Measurements from ENCODE around the gene LZTR1.

The LZTR1 gene

DNA sequence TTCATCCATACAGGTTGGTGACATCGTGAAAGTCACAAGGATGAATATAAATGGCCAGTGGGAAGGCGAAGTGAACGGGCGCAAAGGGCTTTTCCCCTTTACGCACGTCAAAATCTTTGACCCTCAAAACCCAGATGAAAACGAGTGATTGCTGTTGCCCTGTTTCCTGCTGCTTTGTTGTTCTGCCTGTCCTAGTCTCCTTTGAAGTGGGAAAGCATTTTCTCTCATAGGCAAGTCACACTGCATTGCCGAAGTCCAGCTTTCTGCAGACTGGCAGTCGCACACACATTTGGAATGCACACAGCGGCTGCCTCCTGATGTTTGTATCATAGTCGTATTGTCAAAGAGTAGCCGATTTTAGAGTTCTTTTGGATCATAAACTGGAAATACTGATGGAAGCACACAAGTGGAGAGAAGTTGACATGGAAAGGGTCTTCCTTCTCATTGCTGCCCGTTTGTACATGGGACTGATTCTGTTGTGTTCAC lies 32.4 kb upstream of the LZTR1 start:
- in situ Hi-C loops (cut with MboI; ENCODE audit: low sequenced_read_pairs), result no loop called here

DNA sequence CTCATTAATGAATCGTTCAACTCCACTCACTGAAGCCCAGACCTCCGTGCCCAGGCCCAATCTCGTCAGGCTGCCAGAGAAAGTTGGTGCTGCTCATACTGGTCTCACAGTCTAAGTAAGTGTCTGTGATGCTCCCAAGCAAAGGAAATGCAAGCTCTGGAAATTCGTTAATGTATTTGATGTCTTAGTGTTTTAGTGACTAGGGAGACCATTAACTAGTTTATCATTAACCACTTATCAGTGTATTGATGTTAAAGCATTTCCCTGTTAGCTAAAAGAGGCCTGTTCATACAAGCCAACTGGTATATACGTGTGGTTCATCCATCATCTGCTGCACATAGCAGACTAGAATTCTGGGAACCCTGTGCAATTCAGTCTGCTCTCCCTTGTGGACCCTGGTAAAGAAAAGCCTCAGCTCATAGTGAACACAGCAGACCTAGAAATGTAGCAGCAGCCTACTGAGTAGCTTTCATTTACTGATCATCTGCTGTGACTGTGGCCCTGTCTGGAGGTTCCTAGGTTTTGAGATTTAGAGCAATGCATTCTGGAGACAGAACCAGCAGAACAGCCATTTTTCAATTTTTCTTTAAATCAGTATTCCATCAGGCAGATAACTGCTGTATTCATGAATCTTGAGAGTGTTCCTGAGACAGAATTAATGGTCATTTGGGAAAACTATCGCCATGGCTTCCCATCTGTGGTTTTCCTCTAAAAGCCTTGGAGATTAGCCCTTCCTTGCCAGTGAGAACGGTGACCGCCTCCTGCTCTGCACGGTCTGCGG lies 30.8 kb upstream of the LZTR1 start:
- in situ Hi-C loops (cut with MboI; ENCODE audit: low sequenced_read_pairs), result no loop called here

DNA sequence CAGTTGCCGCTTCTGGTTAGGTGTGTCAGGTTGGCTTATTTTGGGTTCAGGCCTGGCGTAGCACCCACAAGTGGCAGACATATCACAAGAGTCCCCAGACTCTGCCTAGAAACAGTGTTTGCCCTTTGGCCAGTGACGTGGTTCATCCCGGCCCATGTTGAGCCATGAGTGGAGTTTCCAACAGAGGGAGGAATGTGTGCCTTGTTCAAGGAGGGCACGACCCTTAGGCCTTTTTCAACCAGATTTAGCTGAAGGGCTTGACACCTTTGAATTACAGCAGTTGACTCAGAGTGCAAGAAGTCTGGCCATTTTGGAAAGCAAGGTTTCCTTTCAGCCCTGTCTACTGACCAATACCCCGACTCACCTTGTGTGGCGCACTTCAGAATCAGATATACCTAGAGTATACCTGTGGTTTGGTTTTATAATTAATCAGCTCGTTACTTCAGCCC lies 30.1 kb upstream of the LZTR1 start:
- in situ Hi-C loops (cut with MboI; ENCODE audit: low sequenced_read_pairs), result no loop called here

DNA sequence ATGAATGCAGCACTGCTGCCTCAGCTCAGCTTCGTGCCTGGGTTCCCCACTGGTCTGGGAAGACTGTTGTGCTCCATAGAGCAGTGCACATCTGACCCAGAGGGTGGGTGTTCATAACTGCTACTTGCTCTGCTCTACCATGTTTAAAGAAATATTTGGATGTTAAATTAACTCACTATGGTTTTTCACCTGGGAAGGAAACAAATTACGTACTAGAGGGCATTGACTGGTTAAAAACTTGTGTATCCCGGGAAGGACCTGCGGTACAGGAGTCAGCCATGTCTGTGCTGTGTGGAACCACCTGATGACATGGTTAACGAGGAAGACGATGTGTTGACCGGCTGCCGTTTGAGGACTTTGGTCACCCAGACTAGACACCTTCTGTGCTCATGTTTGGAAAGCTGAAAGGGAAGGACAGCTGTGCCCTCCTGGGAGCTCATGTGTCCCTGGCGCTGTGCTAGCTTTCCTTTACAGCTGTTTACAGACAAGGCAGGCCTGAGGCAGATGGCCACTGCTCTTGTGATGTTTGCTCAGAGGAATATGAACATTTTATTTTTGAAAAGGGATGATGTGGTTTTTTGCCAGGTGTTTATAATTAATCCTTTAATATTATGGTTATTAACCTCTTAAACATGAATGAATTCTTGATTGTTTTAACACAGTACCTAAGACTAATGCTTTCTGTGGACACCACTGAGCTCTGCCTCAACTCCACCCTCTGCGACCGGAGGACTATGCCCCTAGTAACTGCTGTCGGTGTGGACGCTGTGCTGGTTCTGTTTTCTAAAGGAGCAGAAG lies 29.4 kb upstream of the LZTR1 start:
- in situ Hi-C loops (cut with MboI; ENCODE audit: low sequenced_read_pairs), result no loop called here

DNA sequence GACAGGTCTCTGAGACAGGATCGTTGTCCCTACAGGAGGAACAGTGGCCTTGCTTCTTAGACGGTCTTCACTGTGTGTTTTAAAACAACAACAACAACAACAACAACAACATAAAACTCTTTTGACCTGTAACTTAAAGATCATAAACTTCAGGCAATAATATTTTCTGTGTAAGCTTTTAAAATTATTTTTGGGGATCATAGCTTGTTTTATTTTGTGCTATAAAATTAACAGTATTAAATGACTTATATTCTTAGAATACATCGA lies 28.8 kb upstream of the LZTR1 start:
- in situ Hi-C loops (cut with MboI; ENCODE audit: low sequenced_read_pairs), result no loop called here

DNA sequence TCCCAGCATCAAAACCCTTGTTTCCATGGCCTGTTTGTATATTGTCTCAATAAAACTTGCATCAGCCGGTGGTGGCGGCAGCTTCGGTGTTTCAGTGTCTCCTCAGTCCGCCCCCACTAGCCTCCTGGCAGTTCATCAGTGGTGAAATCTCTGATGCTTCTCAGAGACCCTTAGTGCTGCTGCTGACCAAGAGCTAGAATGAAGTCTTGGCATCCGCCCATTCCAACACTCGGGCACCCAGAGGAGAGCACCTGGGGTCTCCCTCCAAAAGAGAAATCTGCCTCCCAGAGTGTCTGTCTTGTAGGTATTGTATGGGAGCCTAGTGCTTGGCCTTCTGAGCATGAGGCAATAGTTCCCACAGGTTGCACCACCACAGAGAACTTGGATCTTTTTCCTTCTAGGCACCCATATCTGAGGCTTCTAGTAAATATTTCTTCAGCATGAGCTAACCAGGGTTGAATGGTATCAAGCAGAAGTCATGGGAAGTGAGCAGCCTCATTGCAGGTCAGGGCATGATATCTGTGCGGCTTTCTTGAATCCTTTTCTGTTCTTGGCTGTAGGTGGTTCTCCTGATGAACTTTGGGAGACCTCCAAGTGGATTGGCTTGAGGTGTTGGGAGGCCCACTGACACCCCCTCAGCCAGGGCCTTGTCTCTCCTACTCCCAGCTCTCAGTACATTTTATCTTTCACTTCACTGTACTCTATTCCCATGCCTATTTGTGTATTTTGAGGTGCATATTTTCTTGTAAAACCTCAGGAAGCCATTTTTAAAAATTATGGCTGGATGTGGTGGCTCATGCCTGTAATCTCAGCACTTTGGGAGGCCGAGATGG lies 28.2 kb upstream of the LZTR1 start:
- in situ Hi-C loops (cut with MboI; ENCODE audit: low sequenced_read_pairs), result no loop called here

DNA sequence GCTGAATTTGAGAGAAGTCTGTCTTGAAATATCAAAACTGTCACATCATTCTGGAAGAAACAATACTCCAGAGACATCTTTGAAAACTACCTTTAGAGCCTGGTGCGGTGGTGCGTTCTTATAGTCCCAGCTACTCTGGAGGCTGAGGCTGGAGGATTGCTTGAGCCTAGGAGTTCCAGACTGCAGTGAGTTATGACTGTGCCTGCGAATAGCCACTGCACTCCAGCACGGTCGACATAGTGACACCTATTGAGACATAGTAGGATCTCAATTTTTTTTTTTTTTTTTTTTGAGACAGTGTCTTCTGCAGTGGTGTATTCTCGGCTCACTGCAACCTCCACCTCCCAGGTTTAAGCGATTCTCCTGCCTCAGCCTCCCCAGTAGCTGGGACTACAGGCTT lies 26.5 kb upstream of the LZTR1 start:
- in situ Hi-C loops (cut with MboI; ENCODE audit: low sequenced_read_pairs), result no loop called here

DNA sequence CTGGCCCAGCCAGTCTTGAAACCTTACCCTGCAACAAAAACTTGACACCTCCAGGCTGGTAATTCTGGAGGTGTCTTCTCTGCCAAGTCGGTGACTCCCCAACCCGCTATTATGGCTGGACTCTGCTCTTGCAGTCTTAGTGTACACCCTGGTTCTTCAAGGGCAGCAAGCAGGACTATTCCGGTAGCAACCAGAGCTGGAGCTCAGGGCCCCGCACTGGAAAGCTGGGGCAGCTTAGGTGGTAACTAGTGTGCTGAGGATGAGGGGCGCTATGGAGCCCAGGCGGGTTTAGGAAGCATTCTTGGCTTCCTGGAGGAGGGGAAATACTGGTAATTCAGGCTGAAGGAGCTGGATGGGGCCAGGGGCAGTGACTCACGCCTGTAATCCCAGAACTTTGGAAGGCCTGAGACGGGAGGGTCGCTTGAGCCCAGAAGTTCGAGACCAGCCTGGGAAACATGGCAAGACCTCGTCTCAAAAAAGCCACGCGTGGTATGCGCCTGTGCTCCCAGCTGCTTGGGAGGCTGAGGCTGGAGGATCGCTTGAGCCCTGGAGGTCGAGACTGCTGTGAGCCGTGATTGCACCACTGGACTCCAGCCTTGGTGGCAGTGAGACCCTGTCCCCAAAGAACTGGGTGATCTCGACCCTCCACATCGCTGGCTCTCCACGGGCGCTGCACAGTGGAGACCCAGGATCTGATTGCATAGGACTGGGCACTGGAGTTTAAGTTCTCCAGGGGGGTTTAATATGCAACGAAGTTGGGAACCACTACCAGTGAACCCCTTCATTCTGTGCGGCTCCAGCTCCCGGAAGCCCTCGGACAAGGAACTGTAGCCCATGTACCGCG lies 25.6 kb upstream of the LZTR1 start:
- in situ Hi-C loops (cut with MboI; ENCODE audit: low sequenced_read_pairs), result no loop called here

DNA sequence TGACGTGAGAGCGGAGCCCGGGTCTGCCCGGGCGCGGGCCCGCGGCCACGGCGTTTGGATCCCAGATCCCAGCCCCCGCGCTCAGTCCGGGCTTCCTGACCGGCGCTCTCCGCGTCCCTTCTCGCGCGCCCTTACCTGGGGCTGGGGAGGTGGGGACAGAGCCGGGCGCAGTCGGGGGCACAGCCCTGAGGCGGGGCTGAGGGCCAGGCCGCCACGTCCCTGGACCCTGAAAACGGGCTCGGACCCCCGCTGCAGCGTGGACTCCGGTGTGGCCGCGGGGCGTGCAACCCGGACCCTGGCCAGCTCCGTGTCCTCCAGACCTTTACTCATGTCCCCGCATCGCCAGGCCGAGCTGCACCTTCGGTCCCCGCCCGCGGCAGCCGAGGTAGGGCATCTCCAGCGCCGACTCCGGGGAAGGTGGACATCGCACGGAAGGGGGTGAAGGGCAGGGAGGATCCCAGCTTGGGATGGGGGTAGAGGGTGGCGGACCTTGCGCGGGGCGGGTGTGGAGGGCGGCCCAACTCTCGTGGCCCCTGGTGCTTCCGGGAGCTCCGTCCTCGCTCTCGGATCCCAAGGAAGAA lies 24.9 kb upstream of the LZTR1 start:
- in situ Hi-C loops (cut with MboI; ENCODE audit: low sequenced_read_pairs), result no loop called here

DNA sequence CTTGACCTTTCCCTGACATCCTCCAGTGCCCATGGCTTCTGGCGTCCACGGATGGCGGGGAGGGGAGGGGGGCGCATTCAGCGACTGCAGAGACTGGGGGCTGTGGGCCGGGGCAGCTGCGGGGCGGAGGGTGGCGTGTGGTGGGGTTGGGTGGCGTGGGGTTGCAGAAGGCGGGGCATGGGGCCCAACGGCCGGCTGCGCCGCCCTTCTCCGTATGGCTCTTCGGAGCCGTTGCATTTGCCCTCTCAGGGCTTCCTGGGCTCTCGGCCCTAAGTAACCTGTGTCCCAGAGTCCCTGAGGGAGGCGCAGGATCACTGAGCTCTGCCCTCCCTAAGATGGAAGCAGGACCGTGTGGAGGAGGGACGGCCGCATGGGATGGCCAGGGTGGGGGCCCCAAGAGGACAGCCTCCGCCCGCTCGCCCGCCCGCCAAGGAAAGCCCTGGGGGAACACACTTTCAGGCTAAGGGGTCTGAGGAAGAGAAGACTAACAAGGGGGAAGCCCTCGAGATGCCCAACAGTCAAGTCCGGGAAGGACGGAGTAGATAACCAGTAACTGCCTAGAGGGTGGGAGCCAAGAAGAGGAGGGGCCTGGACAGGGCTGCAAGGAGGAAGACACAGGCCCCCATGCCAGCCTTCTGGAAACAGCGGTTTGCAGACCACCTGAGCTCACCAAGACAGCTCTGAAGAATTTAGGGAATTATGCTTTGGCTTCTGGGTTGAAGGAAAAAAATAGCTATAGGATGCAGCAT lies 24.2 kb upstream of the LZTR1 start:
- in situ Hi-C loops (cut with MboI; ENCODE audit: low sequenced_read_pairs), result no loop called here

DNA sequence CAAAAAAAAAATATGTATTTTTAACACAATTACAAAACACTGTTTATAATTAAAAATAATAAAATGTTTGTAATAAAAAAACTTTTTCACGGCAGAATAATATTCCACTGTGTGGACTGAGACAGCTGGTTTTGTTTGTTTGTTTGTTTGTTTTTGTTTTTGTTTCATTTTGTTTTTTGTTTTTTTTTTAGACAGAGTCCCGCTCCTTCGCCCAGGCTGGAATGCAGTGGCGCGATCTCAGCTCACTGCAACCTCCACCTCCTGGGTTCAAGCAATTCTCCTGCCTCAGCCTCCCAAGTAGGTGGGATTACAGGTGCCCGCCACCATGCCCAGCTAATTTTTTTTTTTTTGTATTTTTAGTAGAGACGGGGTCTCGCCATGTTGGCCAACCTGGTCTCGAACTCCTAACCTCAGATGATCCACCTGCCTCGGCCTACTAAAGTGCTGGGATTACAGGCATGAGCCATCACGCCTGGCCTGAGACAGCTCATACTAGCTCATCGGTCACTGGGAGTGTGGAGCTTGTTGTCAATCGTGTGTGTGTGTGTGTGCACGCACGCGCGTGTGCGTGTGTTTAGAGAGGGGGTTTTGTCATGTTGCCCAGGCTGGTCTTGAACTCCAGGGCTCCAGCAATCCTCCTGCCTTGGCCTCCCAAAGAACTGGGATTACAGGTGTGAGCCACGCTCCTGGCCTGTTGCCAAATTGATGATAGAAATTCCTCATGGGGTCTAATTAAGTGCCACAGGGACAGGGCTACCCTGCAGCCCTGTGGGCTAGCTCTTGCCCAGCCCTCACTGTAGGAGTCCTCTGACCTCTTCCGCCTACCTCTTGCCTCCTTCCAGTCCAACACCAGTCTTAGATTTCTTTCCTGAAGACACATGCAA lies 22.3 kb upstream of the LZTR1 start:
- in situ Hi-C loops (cut with MboI; ENCODE audit: low sequenced_read_pairs), result no loop called here

DNA sequence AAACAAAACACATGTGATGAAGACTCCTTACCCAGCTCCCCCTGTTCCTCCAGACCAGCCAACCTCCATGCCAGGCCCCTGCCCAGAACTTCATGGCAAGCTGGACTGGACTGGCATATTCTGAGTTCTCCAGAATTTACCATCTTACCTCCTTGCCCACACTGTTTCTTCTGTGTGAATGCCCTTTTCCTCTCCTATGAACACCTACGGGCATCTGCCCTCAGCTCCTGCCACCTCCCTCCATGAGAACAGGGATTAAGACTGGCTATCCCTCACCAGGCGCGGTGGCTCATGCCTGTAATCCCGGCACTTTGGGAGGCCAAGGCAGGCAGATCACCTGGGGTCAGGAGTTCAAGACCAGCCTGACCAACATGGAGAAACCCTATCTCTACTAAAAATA lies 21.5 kb upstream of the LZTR1 start:
- in situ Hi-C loops (cut with MboI; ENCODE audit: low sequenced_read_pairs), result no loop called here

DNA sequence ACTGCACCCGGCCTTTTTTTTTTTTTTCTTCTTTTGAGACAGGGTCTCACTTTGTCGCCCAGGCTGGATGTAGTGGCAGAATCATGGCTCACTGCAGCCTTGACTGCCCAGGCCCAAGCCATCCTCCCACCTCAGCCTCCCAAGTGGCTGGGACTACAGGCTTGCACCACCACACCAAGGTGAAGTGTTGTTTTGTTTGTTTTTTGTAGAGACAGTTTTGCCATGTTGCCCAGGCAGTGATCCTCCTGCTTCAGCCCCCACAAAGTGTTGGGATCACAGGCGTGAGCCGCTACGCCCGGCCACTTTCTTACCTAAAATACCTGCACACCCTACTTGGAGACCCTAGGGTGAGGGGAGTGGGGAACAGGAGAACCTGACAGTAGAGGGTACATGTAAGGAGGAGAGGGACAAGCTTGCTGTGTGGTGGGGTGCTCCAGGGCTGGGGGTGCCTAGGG lies 19.6 kb upstream of the LZTR1 start:
- in situ Hi-C loops (cut with MboI; ENCODE audit: low sequenced_read_pairs), result no loop called here

DNA sequence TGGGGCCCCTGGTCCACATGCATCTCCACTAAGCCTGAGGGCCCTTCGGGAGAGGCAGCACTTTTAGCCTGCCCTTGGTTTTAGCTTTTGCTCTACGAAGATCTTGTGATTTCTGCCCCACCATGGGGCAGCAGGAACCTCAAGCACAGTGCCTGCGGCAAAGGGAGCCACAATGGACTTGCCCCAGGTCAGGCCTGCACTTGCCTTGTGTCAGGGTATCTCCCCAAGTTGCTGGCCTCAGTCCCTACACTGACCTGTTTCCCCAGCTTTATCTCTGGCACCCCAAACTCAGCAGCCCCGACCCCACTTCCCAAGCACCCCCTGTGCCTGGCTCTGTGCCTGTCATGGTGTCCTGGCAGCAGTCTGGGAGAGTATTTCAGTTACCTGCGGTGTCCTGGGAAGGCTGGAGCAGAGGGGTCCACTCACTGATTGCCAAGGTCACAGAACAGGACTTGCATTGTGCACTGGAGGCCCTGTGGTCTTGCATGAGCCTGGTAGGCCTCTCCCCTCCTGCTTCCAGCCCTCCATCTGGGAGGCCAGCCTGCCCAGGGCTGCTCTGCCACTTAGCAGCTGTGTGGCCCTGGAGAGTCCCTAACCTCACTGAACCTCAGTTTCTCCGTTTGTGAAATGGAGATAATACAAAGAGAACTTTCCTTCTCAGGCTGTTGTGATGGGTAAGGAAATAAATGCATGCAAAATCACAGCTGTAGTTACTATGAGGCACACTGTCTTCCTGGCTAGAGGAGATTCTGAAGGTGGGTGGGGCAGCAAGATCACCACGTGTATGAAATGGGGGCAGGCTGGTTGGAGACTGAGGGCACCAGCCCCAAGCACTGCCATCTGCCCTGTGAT lies 18.7 kb upstream of the LZTR1 start:
- in situ Hi-C loops (cut with MboI; ENCODE audit: low sequenced_read_pairs), result no loop called here

DNA sequence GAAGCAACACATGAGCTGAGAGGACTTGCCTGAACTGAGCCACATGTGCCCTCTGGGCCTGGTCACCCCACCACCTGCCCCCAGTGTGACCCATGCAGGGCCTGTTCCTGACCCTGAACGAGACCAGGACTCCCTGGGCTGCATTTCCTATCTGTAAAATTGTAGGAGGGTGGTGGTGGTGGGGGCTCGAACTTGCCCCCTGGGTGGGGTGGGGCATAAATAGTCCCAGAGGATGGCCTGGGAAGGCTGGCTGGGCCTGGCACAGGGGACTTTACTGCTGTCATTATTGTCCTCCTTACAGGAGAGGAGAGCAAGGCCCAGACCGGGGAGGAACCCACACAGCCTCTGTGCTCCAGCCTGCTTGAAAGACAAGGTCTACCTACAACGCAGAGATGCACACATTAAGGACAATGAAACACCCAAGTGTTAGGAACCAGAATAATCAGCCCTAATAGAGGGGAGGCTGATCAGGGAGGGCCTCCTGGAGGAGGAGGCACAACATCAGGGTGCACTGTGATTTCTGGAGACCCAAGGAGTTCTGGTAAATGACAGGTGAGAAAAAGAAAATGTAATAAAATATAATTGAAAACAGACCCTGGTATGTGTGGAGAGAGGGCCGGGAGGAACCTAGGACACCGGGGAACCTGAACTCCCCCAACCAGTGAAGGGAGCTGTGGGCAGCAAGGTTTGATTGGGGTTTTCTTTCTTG lies 17.9 kb upstream of the LZTR1 start:
- in situ Hi-C loops (cut with MboI; ENCODE audit: low sequenced_read_pairs), result no loop called here

DNA sequence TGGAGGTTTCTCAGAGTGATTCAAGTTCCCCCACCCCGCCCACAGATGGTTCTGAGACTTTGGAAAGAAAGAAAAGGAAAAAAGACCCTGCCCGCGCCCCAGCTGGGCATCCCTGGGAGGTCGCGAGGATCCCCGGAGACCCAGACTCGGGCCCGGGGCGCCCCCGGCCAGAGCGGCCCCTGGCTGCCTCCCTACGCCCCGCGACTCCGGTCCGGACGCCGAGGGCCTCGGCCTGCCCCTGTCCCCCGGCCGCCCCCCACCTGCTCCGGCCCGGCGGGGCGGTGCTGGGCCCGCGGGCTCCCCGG lies 17.3 kb upstream of the LZTR1 start:
- in situ Hi-C loops (cut with MboI; ENCODE audit: low sequenced_read_pairs), result no loop called here

Data from HL-60/S4 (cell line).